Activated CD4-positive, alpha-beta T cell treated with anti-CD3 and anti-CD28 coated beads, Interleukin-2, amount 50 U/mL, for 24 hours (primary cell): ENCODE data around the gene RNASE1.

Experiments used
- DNase-seq, 2 donors: peaks; one replicate each; pipeline ENCODE4 v3.0.0-alpha.2; 2020; ENCODE audit warnings: low read depth in 1 of 2, low spot score in 1 of 2

Gene RNASE1

DNA sequence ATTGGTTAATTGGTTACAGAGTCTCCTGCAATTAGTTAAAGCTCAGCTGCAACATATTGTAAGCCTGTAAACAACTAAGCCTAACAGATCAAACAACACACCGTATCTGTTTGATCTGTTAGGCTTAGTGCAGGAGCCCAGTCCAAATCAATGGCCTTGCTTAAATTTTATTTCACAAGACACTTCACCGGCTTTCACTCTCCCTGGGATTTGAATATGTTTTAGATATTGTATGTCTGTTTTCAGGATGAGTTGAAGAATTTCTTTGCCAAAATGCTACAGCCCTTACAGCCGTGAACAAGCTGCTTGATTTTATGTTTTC lies 5.5 kb upstream of the RNASE1 start:
- no peak for DNase-seq

- DNase-seq = no peak
Observed at GRCh38 chr14:20807304-20808161, 4.9 kb upstream of the RNASE1 start.

DNA sequence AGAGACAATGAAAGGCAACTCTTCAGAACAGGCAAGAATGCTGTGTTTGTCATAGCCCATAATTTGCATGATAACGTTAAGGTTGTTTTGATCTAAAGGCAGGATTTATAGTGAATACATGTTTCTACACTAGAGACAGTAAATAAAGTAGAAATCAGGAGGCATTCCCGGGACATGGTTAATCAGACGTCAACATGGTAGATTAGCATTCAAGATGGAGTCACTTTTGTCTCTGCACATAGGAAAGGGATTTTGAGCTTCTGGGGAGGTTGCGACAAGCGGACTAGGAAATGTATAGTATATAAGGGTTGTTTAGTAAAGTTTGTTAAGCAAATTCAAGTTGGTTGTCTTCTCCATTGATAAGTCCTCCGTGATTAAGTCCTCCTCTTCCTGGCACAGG lies 2.8 kb upstream of the RNASE1 start:
- no peak for DNase-seq

DNA sequence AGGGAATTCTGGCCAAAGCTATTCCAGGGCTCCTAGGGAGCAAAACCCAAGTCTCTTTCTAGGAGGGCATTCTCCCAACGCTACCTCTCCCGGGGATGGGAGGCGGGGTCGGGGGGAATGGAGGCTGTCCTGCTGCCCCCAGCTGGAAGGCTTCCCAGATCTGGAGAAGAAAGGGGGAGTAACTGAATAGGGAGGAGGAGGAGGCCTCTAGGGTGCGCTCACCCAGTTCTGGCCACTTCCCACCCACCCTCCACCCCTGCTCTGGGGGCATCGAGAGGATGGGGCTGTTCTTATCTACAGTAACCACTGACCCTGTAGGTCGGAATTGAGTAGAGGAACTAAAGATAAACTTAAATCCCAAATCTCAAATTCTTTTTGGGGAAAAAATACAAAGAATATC lies 579 bp upstream of the RNASE1 start:
- DNase-seq = no peak

DNA sequence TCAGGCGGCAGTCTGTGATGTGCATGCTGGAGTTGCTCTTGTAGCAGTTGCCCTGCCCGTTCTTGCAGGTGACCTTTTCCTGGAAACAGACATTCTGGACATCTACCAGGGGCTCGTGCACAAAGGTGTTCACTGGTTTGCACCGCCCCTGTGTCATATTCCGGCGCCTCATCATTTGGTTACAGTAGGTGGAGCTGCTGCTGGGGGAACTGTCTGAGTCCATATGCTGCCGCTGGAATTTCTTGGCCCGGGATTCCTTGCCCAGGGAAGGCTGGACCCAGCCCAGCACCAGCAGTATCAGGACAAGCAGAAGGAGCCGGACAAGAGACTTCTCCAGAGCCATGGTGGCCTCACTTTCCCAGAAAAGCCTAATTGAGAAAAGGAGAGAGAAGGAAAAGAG lies 918 bp downstream of the RNASE1 start:
- no peak for DNase-seq

GRCh38 chr14:20799892-20800544 lies 2.6 kb downstream of the RNASE1 start:
- no peak for DNase-seq

DNA sequence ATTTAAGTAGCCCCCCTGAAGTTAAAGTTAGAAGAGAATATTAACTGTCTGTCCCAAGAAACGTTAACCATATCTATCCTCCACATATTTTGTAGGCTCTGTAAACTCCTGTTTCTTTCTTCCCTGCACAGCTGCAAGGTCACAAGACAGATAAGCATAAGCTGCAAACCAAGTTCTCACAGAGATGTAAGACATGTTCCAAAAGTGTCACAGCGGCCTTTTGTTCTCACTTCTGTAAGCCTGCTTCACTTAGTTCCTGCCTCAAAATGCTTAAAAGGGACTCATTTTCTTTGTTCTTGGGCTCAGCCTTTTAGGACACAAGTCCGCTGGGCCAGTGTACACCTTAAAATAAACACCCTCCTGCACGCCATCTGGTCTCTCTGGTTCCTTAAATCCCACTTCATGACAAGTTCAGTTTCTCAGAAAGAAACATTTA lies 3.2 kb downstream of the RNASE1 start:
- no peak for DNase-seq

DNA sequence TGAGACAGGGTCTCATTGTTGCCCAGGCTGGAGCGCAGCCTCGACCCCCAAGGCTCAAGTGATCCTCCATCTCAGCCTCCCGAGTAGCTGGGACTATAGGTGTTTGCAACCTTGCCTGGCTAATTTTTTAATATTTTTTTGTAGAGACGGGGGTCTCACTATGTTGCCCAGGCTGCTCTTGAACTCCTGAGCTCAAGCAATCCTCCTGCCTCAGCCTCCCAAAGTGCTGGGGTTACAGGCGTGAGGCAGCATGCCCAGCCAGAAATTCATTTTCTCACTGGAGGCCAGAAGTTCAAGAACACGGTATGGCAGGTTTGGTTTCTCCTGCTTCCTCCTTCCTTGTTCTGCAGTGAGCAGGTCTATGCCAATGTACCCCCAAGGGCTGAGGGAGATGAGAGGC lies 3.7 kb downstream of the RNASE1 start:
- no peak for DNase-seq

DNA sequence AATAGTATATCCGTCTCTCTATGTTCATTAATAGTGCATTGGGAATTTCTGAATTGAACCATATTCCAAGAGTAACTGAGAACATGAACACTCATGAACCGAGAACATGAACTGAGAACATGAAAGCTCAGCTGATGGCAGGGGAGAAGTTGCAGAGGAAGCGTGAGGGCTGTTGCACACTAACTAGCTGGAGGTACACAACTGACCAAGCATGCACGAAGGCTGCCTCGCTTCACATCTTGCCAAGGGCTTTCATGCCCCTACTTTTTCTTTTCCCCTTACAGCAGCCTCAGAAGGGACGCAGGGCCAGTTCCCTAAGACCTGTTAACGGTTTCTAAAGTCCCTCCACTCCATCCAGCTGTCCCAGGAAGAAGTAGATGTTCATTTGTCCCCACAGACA lies 4.3 kb downstream of the RNASE1 start:
- DNase-seq = no peak

- DNase-seq = no peak
Observed at GRCh38 chr14:20797164-20797563, 5.5 kb downstream of the RNASE1 start.

DNA sequence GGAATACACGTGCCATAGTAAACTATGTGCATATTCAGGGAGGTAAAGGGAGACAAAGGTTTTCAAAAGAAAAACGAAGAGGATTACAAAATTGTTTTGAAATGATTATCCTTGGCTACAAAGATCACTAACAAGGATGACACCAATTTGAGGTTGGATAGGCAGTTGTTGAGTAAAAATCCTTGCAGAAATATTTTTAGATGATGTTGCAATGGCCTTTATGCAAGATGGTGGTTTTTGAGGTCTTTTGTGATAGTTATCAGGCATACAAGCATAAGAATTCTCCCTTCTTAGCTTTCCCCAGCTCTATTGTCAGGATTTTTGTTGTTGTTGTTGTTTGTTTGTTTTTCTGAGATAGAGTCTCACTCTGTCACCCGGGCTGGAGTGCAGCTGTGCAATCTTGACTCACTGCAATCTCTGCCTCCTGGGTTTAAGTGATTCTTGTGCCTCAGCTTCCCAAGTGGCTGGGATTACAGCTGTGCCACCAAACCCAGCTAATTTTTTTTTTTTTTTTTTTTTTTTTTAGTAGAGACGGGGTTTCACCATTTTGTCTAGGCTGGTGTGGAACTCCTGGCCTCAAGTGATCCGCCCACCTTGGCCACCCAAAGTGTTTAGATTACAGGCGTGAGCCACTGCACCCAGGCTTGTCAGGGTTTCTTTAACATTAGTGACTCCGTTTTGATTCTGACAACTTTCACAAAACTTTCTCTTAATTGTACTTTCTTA lies 7.8 kb downstream of the RNASE1 start:
- no peak for DNase-seq

- no peak for DNase-seq
Observed at GRCh38 chr14:20792556-20792955, 10.1 kb downstream of the RNASE1 start.

GRCh38 chr14:20791597-20791996 lies 11.0 kb downstream of the RNASE1 start:
- DNase-seq = no peak

GRCh38 chr14:20791187-20791586 lies 11.5 kb downstream of the RNASE1 start:
- no peak for DNase-seq

DNA sequence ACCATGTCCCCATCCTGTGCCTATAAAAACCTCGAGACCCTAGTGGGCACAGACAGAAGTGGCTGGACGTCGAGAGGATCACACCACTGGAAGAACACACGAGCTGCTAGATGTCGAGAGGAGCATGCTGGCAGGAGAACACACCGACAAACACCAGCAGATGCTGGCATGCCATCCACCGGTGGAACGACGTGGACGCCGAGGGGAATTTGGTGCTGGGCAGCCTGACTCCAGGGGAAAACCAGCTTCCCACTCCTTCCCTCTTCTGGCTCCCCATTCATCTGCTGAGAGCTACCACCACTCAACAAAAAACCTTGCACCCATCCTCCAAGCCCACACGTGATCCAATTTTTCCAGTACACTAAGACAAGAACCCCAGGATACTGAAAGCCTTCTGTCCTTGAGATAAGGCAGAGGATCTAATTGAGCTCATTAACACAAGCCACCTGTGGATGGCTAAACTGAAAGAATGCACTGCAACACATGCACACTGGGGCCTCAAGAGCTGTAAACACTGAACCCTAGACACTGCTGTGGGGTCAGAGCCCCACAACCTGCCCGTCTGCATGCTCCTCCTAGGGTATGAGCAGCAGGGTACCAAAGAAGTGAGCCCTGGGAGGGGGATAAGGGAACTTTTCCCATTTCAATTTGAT lies 12.1 kb downstream of the RNASE1 start:
- no peak for DNase-seq

- DNase-seq = no peak
Observed at GRCh38 chr14:20789230-20789813, 13.3 kb downstream of the RNASE1 start.

DNA sequence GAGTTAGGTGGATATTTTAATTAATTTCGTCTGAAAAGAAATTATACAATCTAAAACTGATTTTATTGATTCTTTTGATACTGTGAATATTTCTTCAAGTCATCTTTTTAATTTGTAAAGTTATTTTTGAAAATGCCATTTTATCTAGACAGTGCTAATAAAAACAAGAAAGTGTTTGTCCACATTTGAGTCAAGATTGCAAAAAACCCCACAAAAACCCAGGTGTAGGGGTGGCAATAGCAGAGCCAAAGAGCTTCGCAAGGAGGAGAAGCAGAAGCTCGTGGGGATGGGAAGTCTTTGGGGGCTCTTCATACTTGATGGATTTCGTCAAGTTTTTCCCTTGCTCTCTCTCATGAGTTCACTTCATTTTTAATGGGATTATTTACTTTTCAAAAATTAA lies 15.6 kb downstream of the RNASE1 start:
- no peak for DNase-seq

- DNase-seq = no peak
Observed at GRCh38 chr14:20782280-20782890, 20.3 kb downstream of the RNASE1 start.

GRCh38 chr14:20781803-20782202 lies 20.8 kb downstream of the RNASE1 start:
- no peak for DNase-seq

GRCh38 chr14:20775901-20776300 lies 26.7 kb downstream of the RNASE1 start:
- no peak for DNase-seq

- DNase-seq = no peak
Observed at GRCh38 chr14:20775043-20775442, 27.6 kb downstream of the RNASE1 start.
